SIG-M5 treated with dmso at 0.1 percent for 504 hours (cell line): Measurements from ENCODE around the gene LPIN2.
"Not testable (repeated sequence)": the region's sequence is repeated elsewhere in the genome, so short reads cannot be mapped to it uniquely, and the experiment has no call there.

Experiments
- DNase-seq: peaks from one replicate; lab custom pipeline; 2025; ENCODE audit not compliant: unreplicated experiment; lab: John Stamatoyannopoulos, UW

Gene LPIN2

GRCh38 chr18:3046216-3046808 lies 33.4 kb upstream of the LPIN2 start:
- DNase-seq: no peak

- DNase-seq: peak; percentile 13
These were observed 32.2 kb upstream of the LPIN2 start for GRCh38 chr18:3044931-3045698.

GRCh38 chr18:3042379-3042778 lies 29.4 kb upstream of the LPIN2 start:
- no peak for DNase-seq

GRCh38 chr18:3041843-3042242 lies 28.9 kb upstream of the LPIN2 start:
- DNase-seq: no peak

- no peak for DNase-seq
These were observed 27.9 kb upstream of the LPIN2 start for GRCh38 chr18:3040881-3041280.

GRCh38 chr18:3040173-3040572 lies 27.2 kb upstream of the LPIN2 start:
- DNase-seq: no peak

GRCh38 chr18:3037423-3037915 lies 24.5 kb upstream of the LPIN2 start:
- peak; percentile 63 for DNase-seq

- no peak for DNase-seq
These were observed 23.2 kb upstream of the LPIN2 start for GRCh38 chr18:3036108-3036507.

GRCh38 chr18:3035635-3036034 lies 22.7 kb upstream of the LPIN2 start:
- no peak for DNase-seq

GRCh38 chr18:3032721-3033120 lies 19.8 kb upstream of the LPIN2 start:
- no peak for DNase-seq

- peak; percentile 14 for DNase-seq
These were observed 16.4 kb upstream of the LPIN2 start for GRCh38 chr18:3029215-3029952.

- not testable (repeated sequence) for DNase-seq
These were observed 15.2 kb upstream of the LPIN2 start for GRCh38 chr18:3028115-3028514.

- no peak for DNase-seq
These were observed 14.5 kb upstream of the LPIN2 start for GRCh38 chr18:3027370-3027891.

- DNase-seq: no peak
These were observed 12.6 kb upstream of the LPIN2 start for GRCh38 chr18:3025544-3025943.

GRCh38 chr18:3023603-3024002 lies 10.7 kb upstream of the LPIN2 start:
- DNase-seq: not testable (repeated sequence)

- peak; percentile 86 for DNase-seq
These were observed 3.8 kb upstream of the LPIN2 start for GRCh38 chr18:3016585-3017297.

- no peak for DNase-seq
These were observed 2.9 kb upstream of the LPIN2 start for GRCh38 chr18:3015851-3016250.

GRCh38 chr18:3015204-3015592 lies 2.3 kb upstream of the LPIN2 start:
- peak; percentile 22 for DNase-seq

- DNase-seq: peak; percentile 8
These were observed 1.7 kb upstream of the LPIN2 start for GRCh38 chr18:3014503-3015203.
